Right lobe of liver (tissue), 6 donors: ENCODE results near the gene RSAD1. TPM values are rescaled to one million over a fixed set of nuclear protein-coding genes. Genes with fewer than 3 reads are reported as not detected.

Experiments
- ATAC-seq, 4 donors: fragments of 200-7000 bp; cut with Tn5 transposase; one replicate each; pipeline ENCODE4 v1.9.1; 2020; ENCODE audit warnings: mild to moderate bottlenecking in 4 of 4, moderate library complexity in 4 of 4
- DNase-seq, 3 donors: peaks; one replicate each; pipeline ENCODE4 v3.0.0-alpha.2; 2020
- H3K27ac ChIP-seq, 3 donors: fragments of 200-600 bp; one replicate each; pipeline ENCODE4 v1.8.0; 2022
- H3K27me3 ChIP-seq, 2 donors: fragments of 200-600 bp; one replicate each; pipeline ENCODE4 v1.8.0; 2022
- H3K36me3 ChIP-seq, 4 donors: fragments of 200-600 bp; sonication (generic) in 1 of 4; one replicate each; pipeline versions ENCODE4 v1.5.1 to v1.8.0; 2017 to 2022; ENCODE audit warnings: control low read depth in 1 of 4
- H3K4me1 ChIP-seq, 4 donors: fragments of 200-600 bp; sonication (generic) in 1 of 4; one replicate each; pipeline versions ENCODE4 v1.5.1 to v1.8.0; 2017 to 2022; ENCODE audit warnings: control low read depth in 1 of 4
- H3K4me3 ChIP-seq, 3 donors: fragments of 200-600 bp; one replicate each; pipeline ENCODE4 v1.8.0; 2022
- H3K9me3 ChIP-seq, 4 donors: fragments of 200-600 bp; sonication (generic) in 1 of 4; one replicate each; pipeline versions ENCODE4 v1.5.1 to v1.8.0; 2017 to 2022; ENCODE audit warnings: control low read depth in 1 of 4
- CTCF ChIP-seq, 4 donors: fragments of 200-600 bp in 3 of 4; fragments of 450-650 bp in 1 of 4; IDR thresholded peaks; one replicate each; pipeline versions ENCODE4 v1.5.1 to v1.8.0; 2016 to 2022; ENCODE audit warnings: antibody characterized with exemption in 4 of 4, mild to moderate bottlenecking in 2 of 4
- POLR2A ChIP-seq: fragments of 450-650 bp; IDR thresholded peaks from one replicate; pipeline ENCODE4 v1.6.1; 2017; ENCODE audit warnings: antibody characterized with exemption, mild to moderate bottlenecking
- WGBS: methylation state at CpG from one replicate; pipeline ENCODE4 v1.1.6; 2018; ENCODE audit warnings: low coverage, low lambda C conversion rate; ENCODE audit not compliant: insufficient coverage; ENCODE audit errors: missing lambda C conversion rate; 5-methylcytosine and 5-hydroxymethylcytosine counted together
- intact Hi-C, 2 donors: fragments of 100-400 bp; cut with DNase I; formaldehyde crosslinking; loops; one replicate each; pipeline versions ENCODE4 v1.11.2 to v1.14.1; 2022
- total RNA-seq, 6 experiments: library from RNA; depleted of rRNA in 2 of 6; stranded (reverse); fragments of >200 nt in 2 of 6; fragmentation: NEBNext Ultra II Directional in 3 of 6; extraction: Animal tissue kit (Norgen Biotek cat#: 25700) in 3 of 6; gene quantifications; one replicate each; pipeline versions ENCODE4 v1.1.0 to v1.2.4, GENCODE V29; 2016 to 2023
- donor health status: DM: no; HTN: yes; CAD: no.
- donor health status: DM: no; HTN: no; CAD: no.
- donor health status: DM: no; HTN: no; CAD: no.
- donor health status: DM: no; HTN: yes; CAD: no.
- donor health status: DM: no; HTN: yes; CAD: no.

RSAD1 gene
- total RNA-seq, 6 experiments from 2014 or later, result 17.9 to 26.6 (median 23.4) TPM

DNA sequence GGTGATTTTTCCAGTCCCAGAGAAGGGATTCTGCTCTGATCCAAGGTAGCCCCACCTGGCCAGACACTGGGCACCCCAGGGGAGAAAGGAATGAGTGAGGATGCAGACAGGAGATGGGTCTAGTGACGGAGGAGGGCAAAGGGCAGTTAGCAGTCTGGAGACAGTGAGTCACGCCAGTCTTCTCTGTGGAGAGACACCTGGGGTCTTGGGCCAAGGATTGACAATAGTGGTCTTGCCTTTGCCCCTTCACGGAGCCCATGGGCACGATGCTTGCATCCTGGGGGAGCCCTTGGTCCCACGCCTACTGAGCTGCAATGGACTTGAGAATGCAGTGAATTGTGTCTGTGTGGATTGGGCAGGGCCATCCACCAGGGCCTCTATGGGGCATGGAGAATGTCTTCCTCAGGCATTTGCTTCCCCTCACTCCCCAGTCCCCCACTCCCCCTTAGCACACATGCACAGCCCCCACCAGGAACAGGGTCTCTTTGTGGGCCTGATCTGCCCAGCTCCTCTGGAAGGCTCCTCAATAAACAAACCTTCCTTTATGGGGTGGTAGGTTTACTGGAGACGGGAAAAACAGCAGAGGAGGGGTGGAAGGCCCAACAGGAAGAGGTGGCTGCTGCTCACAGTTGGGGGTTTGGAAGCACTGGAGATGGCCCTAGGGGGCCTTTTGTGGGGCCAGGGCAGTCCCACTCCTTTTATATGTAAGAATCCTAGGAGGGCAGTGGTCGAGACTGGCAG lies 11.4 kb upstream of the RSAD1 start:
- H3K9me3 ChIP-seq, result no peaks in the 10 kb centered on the region
- TF ChIP-seq CTCF (IDR thresholded peaks at IDR 0.05), result no peak
- no peak for TF ChIP-seq POLR2A
- peaks cover 0 to 67% (median 20%) of the 10 kb centered on the region in 4 donors for H3K4me1 ChIP-seq
- peak overlapping the region in 2 of 3 donors; percentile 55 to 70 for H3K27ac ChIP-seq
- no peaks in the 10 kb centered on the region for H3K36me3 ChIP-seq
- intact Hi-C loops, result no loop called here
- H3K4me3 ChIP-seq, result no peak overlapping the region
- no peaks in the 10 kb centered on the region for H3K27me3 ChIP-seq
- DNase-seq, result peak in 1 of 3 donors; percentile 42
- no peak for ATAC-seq
- 60% methylated on average over 2 of the region's 7 CpGs for WGBS

GRCh38 chr17:50467855-50468303 lies 10.8 kb upstream of the RSAD1 start:
- Histone ChIP-seq H3K36me3 (no peaks in the 10 kb centered on the region), H3K4me1 (peaks cover 0 to 61% (median 17%) of the 10 kb centered on the region in 4 donors), H3K4me3 (no peak overlapping the region), H3K27me3 (no peaks in the 10 kb centered on the region), H3K9me3 (no peaks in the 10 kb centered on the region), H3K27ac (no peak overlapping the region)
- TF ChIP-seq POLR2A (no peak), CTCF (IDR thresholded peaks at IDR 0.05) (no peak)
- DNase-seq (peak in 2 of 3 donors; percentile 47 to 55), ATAC-seq (no peak)
- WGBS, result 29% methylated on average over 1 of the region's 13 CpGs
- intact Hi-C loops, result no loop called here

DNA sequence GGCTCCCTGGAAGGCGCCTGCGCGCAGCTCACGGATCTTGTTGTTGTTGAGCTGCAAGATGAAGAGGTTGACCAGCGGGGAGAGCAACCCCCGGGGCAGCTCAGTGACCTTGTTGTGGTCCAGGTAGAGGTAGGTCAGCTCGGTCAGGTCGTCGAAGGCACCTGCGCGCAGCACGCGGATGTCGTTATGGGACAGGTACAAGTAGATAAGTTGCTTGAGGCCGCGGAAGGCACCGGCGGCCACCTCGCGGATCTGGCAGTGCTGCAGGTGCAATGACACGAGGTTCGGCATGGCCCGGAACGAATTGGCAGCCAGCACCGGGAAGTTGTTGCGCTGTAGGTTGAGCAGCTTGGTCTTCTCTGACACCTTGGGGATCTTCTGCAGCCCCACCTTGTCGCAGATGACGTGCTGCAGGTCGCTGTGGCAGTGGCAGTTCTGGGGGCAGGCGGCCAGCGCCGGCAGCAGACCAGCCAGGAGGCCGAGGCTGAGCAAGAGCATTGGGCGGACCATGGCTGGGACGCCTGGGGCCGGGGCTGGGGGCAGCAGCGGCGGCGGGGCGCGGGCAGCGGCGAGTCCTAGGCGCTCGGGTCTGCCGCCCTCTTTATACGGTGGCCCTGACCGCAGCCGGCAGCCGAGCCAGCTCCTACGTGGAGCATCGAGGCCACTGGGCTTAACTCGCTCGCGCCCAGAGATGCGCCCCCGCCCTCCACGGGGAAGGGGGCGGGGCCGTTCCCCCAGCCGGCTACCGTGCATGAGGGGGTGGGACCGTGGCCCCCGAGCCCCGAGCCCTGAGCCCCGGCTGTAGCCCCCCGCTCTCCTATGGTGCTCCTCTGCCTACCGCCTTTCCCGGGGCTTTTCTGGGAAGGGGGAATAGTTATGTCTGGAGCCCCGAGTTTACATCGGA lies 10.1 kb upstream of the RSAD1 start, which contains the start of gene CHAD:
CHAD (minus strand) TSS at position 577 of the 904 bp plus-strand sequence; CDS start at position 510, 67 bp downstream.
- peaks cover 0 to 5% (median 0%) of the 10 kb centered on the region in 4 donors for H3K36me3 ChIP-seq
- 50% methylated on average over 20 of the region's 71 CpGs for WGBS
- peak in 1 of 4 donors; percentile 12 for ATAC-seq
- no peaks in the 10 kb centered on the region for H3K27me3 ChIP-seq
- H3K4me3 ChIP-seq, result no peak within 1 kb of the TSS
- intact Hi-C loops, result no loop called here
- H3K9me3 ChIP-seq, result no peaks in the 10 kb centered on the region
- TF ChIP-seq CTCF (IDR thresholded peaks at IDR 0.05) (no peak), POLR2A (no peak)
- peak in 2 of 3 donors; percentile 56 to 62 for DNase-seq
- H3K4me1 ChIP-seq, result peaks cover 0 to 56% (median 14%) of the 10 kb centered on the region in 4 donors
- no peak within 1 kb of the TSS for H3K27ac ChIP-seq

DNA sequence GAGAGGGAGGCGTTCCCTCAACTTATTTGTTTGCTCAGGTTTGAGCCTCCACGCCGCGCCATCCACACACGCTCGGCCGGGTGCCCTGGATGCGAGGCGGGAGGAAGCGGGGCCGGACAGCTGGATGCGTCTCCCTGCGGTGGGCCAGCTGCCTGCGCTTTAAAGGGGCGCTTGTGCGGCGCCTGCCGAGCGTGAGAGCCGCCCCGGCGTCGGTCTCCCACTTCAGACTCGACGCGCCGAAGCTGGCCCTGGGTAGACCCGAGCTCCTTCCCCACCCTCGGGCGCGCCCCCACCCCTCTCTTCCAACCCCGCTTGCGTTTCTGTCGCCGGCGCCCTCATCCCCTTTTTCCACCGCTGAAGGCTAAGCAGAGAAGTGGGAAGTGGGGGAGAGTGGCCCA lies 9.5 kb upstream of the RSAD1 start:
- no peak for DNase-seq
- H3K27ac ChIP-seq, result no peak overlapping the region
- peaks cover 0 to 8% (median 0%) of the 10 kb centered on the region in 4 donors for H3K36me3 ChIP-seq
- no peaks in the 10 kb centered on the region for H3K27me3 ChIP-seq
- TF ChIP-seq CTCF (IDR thresholded peaks at IDR 0.05), result no peak
- H3K4me1 ChIP-seq, result peaks cover 0 to 56% (median 12%) of the 10 kb centered on the region in 4 donors
- ATAC-seq, result no peak
- no peaks in the 10 kb centered on the region for H3K9me3 ChIP-seq
- H3K4me3 ChIP-seq, result no peak overlapping the region
- 41% methylated on average over 10 of the region's 37 CpGs for WGBS
- intact Hi-C loops, result no loop called here
